Measurements from ENCODE around the gene TSPAN10.

The TSPAN10 gene

DNA sequence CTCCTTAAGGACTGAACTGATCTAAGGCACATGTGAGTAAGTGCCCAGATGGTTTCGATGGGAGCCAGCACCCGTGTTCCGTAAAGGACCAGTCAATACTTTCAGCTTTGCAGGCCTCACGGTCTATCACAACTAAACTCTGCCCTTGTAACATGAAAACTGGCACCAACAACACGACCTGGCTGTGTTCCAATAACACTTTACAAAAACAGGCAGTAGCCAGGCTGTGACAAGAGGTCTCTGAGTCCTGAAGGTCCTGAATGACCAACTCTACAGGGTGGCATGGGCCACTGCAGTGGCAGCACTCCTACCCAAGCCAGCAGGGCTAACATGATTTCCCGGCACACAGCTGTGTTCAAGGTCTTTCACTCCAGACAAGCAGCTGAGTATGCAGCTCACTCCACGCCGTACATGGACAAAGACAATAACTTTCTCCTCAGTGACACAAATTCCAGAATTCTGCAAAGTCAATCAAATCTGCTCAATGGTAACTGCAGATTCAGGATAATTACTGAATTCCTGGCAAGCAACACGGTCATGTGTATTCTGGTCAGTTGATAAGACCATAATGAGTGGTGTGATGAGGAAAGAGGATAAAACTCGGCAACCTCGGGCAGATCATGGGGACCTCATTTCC lies 15.4 kb upstream of the TSPAN10 start:
- H3K79me2 ChIP-seq (ENCODE audit: control insufficient read depth, insufficient read depth, low read length, poor library complexity) = no peaks in the 10 kb centered on the region
- no peak overlapping the region for H3K23ac ChIP-seq (ENCODE audit: low read length)
- H2AK5ac ChIP-seq (ENCODE audit: low read length) = no peak overlapping the region
- no peak overlapping the region for H3K18ac ChIP-seq (ENCODE audit: low read length)
- no peak overlapping the region for H3K4me3 ChIP-seq (ENCODE audit: low read depth, low read length)
- H2BK12ac ChIP-seq (ENCODE audit: low read length) = no peak overlapping the region
- H4K91ac ChIP-seq (ENCODE audit: low read depth, low read length) = no peak overlapping the region
- H4K8ac ChIP-seq (ENCODE audit: low read depth, low read length) = no peak overlapping the region
- H2AFZ ChIP-seq (ENCODE audit: insufficient read depth, low read length, poor library complexity) = no peak overlapping the region
- H3K4ac ChIP-seq (ENCODE audit: low read depth, low read length) = no peak overlapping the region
- H3K4me2 ChIP-seq (ENCODE audit: low read length) = no peak overlapping the region
- H3K27ac ChIP-seq (ENCODE audit: low read depth, low read length) = no peak overlapping the region
- no peak for DNase-seq
- no peak overlapping the region for H2BK120ac ChIP-seq (ENCODE audit: insufficient read depth, low read length, poor library complexity)
- H2BK5ac ChIP-seq (ENCODE audit: low read depth, low read length, poor library complexity) = no peak overlapping the region
- no peaks in the 10 kb centered on the region for H3K27me3 ChIP-seq (ENCODE audit: insufficient read depth, low read length)
- H3K79me1 ChIP-seq (ENCODE audit: low read length) = no peaks in the 10 kb centered on the region
- H3K36me3 ChIP-seq (ENCODE audit: control insufficient read depth in 1 of 2, insufficient read depth in 2 of 2, low read length in 2 of 2) = peaks cover 68 to 71% of the 10 kb centered on the region in 2 experiments
- no peak overlapping the region for H4K12ac ChIP-seq (ENCODE audit: low read depth, low read length)
- H3K14ac ChIP-seq (ENCODE audit: low read length) = no peak overlapping the region
- no peaks in the 10 kb centered on the region for H3K9me3 ChIP-seq (ENCODE audit: insufficient read depth, low read depth, low read length)
- no peaks in the 10 kb centered on the region for H3K4me1 ChIP-seq (ENCODE audit: control insufficient read depth in 1 of 2, insufficient read depth in 2 of 2, low read length in 2 of 2)
- no peak overlapping the region for H3K9ac ChIP-seq (ENCODE audit: low read length)
- no CpG with 5 or more reads among the region's 11 CpGs for WGBS (ENCODE audit: extremely low coverage, insufficient coverage, insufficient read length)

DNA sequence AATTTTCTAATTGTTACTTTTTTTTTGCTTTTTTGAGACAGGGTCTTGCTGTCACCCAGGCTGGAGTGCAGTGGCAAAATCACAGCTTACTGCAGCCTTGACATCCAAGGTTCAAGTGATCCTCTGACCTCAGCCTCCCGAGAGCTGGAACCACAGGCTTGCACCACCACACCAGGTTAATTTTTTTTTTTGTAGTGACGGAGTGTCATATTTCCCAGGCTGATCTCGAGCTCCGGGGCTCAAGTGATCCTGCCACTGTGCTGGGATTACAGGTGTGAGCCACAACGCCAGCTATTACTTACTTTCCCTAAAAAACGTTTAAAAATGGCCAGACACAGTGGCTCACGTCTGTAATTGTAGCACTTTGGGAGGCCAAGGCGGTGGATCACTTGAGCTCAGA lies 6.7 kb upstream of the TSPAN10 start:
- Histone ChIP-seq H2AFZ (ENCODE audit: insufficient read depth, low read length, poor library complexity) (no peak overlapping the region), H2BK5ac (ENCODE audit: low read depth, low read length, poor library complexity) (no peak overlapping the region), H3K4me2 (ENCODE audit: low read length) (no peak overlapping the region), H3K23ac (ENCODE audit: low read length) (no peak overlapping the region), H3K27me3 (ENCODE audit: insufficient read depth, low read length) (no peaks in the 10 kb centered on the region), H3K27ac (ENCODE audit: low read depth, low read length) (no peak overlapping the region), H3K9ac (ENCODE audit: low read length) (no peak overlapping the region), H3K4me1 (ENCODE audit: control insufficient read depth in 1 of 2, insufficient read depth in 2 of 2, low read length in 2 of 2) (peaks cover 0 to under 1% of the 10 kb centered on the region in 2 experiments), H2BK120ac (ENCODE audit: insufficient read depth, low read length, poor library complexity) (no peak overlapping the region), H3K18ac (ENCODE audit: low read length) (no peak overlapping the region), H4K91ac (ENCODE audit: low read depth, low read length) (no peak overlapping the region), H2AK5ac (ENCODE audit: low read length) (no peak overlapping the region), H4K8ac (ENCODE audit: low read depth, low read length) (no peak overlapping the region), H3K36me3 (ENCODE audit: control insufficient read depth in 1 of 2, insufficient read depth in 2 of 2, low read length in 2 of 2) (peaks cover 41 to 47% of the 10 kb centered on the region in 2 experiments), H3K4me3 (ENCODE audit: low read depth, low read length) (no peak overlapping the region), H3K14ac (ENCODE audit: low read length) (no peak overlapping the region), H2BK12ac (ENCODE audit: low read length) (no peak overlapping the region), H4K12ac (ENCODE audit: low read depth, low read length) (no peak overlapping the region), H3K4ac (ENCODE audit: low read depth, low read length) (peak overlapping the region; percentile 82), H3K79me1 (ENCODE audit: low read length) (no peaks in the 10 kb centered on the region), H3K79me2 (ENCODE audit: control insufficient read depth, insufficient read depth, low read length, poor library complexity) (peaks cover 2% of the 10 kb centered on the region), H3K9me3 (ENCODE audit: insufficient read depth, low read depth, low read length) (no peaks in the 10 kb centered on the region)
- DNase-seq = no peak
- no CpG with 5 or more reads among the region's 8 CpGs for WGBS (ENCODE audit: extremely low coverage, insufficient coverage, insufficient read length)

DNA sequence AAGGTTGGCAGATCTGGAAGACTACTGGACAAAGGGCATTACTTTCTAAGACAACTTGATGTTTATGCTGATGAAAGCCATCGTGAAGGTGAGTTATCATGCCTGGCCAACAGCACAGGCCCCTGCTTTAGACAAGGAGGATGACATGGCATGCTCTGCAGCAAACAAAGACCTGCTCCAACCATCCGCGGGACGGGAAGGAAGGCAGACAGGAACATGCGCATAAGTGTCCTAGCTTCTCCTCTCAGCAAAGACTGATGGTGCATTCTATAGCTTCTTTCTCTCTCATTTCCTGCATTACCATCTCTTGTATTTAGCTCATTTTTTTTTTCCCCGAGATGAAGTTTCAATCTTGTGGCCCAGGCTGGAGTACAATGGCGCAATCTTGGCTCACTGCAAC lies 5.5 kb upstream of the TSPAN10 start:
- no peak overlapping the region for H4K91ac ChIP-seq (ENCODE audit: low read depth, low read length)
- H2BK12ac ChIP-seq (ENCODE audit: low read length) = no peak overlapping the region
- no peak overlapping the region for H2AFZ ChIP-seq (ENCODE audit: insufficient read depth, low read length, poor library complexity)
- H3K14ac ChIP-seq (ENCODE audit: low read length) = no peak overlapping the region
- peaks cover 6 to 7% of the 10 kb centered on the region in 2 experiments for H3K4me1 ChIP-seq (ENCODE audit: control insufficient read depth in 1 of 2, insufficient read depth in 2 of 2, low read length in 2 of 2)
- H3K4me3 ChIP-seq (ENCODE audit: low read depth, low read length) = no peak overlapping the region
- no peak overlapping the region for H3K18ac ChIP-seq (ENCODE audit: low read length)
- no peak overlapping the region for H2AK5ac ChIP-seq (ENCODE audit: low read length)
- H3K9ac ChIP-seq (ENCODE audit: low read length) = no peak overlapping the region
- H3K79me2 ChIP-seq (ENCODE audit: control insufficient read depth, insufficient read depth, low read length, poor library complexity) = peaks cover 12% of the 10 kb centered on the region
- peaks cover 35 to 36% of the 10 kb centered on the region in 2 experiments for H3K36me3 ChIP-seq (ENCODE audit: control insufficient read depth in 1 of 2, insufficient read depth in 2 of 2, low read length in 2 of 2)
- no peak overlapping the region for H3K4me2 ChIP-seq (ENCODE audit: low read length)
- WGBS (ENCODE audit: extremely low coverage, insufficient coverage, insufficient read length) = no CpG with 5 or more reads among the region's 7 CpGs
- no peak overlapping the region for H2BK5ac ChIP-seq (ENCODE audit: low read depth, low read length, poor library complexity)
- DNase-seq = no peak
- peaks cover 4% of the 10 kb centered on the region for H3K79me1 ChIP-seq (ENCODE audit: low read length)
- no peak overlapping the region for H2BK120ac ChIP-seq (ENCODE audit: insufficient read depth, low read length, poor library complexity)
- H3K27me3 ChIP-seq (ENCODE audit: insufficient read depth, low read length) = no peaks in the 10 kb centered on the region
- no peak overlapping the region for H3K23ac ChIP-seq (ENCODE audit: low read length)
- H4K8ac ChIP-seq (ENCODE audit: low read depth, low read length) = no peak overlapping the region
- peak overlapping the region; percentile 1 for H3K4ac ChIP-seq (ENCODE audit: low read depth, low read length)
- H3K27ac ChIP-seq (ENCODE audit: low read depth, low read length) = no peak overlapping the region
- no peaks in the 10 kb centered on the region for H3K9me3 ChIP-seq (ENCODE audit: insufficient read depth, low read depth, low read length)
- no peak overlapping the region for H4K12ac ChIP-seq (ENCODE audit: low read depth, low read length)

DNA sequence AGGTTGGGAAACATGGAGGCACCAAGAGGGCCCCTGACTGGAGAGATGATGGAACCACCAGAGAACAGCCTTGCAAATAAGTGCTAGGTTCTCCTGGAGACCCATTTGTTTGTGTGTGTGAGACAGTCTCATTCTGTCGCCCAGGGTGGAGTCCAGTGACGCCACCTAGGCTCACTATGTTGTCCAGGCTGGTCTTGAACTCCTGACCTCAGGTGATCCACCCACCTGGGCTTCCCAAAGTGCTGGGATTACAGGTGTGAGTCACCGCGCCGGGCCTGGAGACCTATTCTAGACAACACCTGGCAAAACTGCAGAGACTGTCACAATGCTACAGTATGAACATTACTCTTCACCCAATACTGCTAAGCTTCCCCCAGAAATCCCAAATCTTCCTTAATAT lies 1.6 kb upstream of the TSPAN10 start:
- H4K91ac ChIP-seq (ENCODE audit: low read depth, low read length) = no peak overlapping the region
- H3K79me1 ChIP-seq (ENCODE audit: low read length) = peaks cover 8% of the 10 kb centered on the region
- DNase-seq = peak; percentile 61 to 70
- H3K79me2 ChIP-seq (ENCODE audit: control insufficient read depth, insufficient read depth, low read length, poor library complexity) = peaks cover 15% of the 10 kb centered on the region
- H2BK12ac ChIP-seq (ENCODE audit: low read length) = no peak overlapping the region
- H3K18ac ChIP-seq (ENCODE audit: low read length) = no peak overlapping the region
- H4K12ac ChIP-seq (ENCODE audit: low read depth, low read length) = no peak overlapping the region
- H2BK5ac ChIP-seq (ENCODE audit: low read depth, low read length, poor library complexity) = no peak overlapping the region
- no peak overlapping the region for H3K4me3 ChIP-seq (ENCODE audit: low read depth, low read length)
- no peak overlapping the region for H3K27ac ChIP-seq (ENCODE audit: low read depth, low read length)
- no peak overlapping the region for H3K23ac ChIP-seq (ENCODE audit: low read length)
- H3K4me1 ChIP-seq (ENCODE audit: control insufficient read depth in 1 of 2, insufficient read depth in 2 of 2, low read length in 2 of 2) = peaks cover 6 to 7% of the 10 kb centered on the region in 2 experiments
- H3K27me3 ChIP-seq (ENCODE audit: insufficient read depth, low read length) = no peaks in the 10 kb centered on the region
- H3K36me3 ChIP-seq (ENCODE audit: control insufficient read depth in 1 of 2, insufficient read depth in 2 of 2, low read length in 2 of 2) = peaks cover 6 to 8% of the 10 kb centered on the region in 2 experiments
- no peaks in the 10 kb centered on the region for H3K9me3 ChIP-seq (ENCODE audit: insufficient read depth, low read depth, low read length)
- H2AK5ac ChIP-seq (ENCODE audit: low read length) = no peak overlapping the region
- H3K4ac ChIP-seq (ENCODE audit: low read depth, low read length) = peak overlapping the region; percentile 100
- H2AFZ ChIP-seq (ENCODE audit: insufficient read depth, low read length, poor library complexity) = no peak overlapping the region
- no peak overlapping the region for H3K14ac ChIP-seq (ENCODE audit: low read length)
- WGBS (ENCODE audit: extremely low coverage, insufficient coverage, insufficient read length) = no CpG with 5 or more reads among the region's 5 CpGs
- H2BK120ac ChIP-seq (ENCODE audit: insufficient read depth, low read length, poor library complexity) = no peak overlapping the region
- H3K4me2 ChIP-seq (ENCODE audit: low read length) = peak overlapping the region; percentile 87
- no peak overlapping the region for H4K8ac ChIP-seq (ENCODE audit: low read depth, low read length)
- H3K9ac ChIP-seq (ENCODE audit: low read length) = no peak overlapping the region
